HG03571 (cell line): ENCODE measurements around the gene ZCCHC9.
"Not testable (repeated sequence)": the region's sequence is repeated elsewhere in the genome, so short reads cannot be mapped to it uniquely, and the experiment has no call there.

Experiments
- ATAC-seq: cut with Tn5 transposase; IDR thresholded peaks from one replicate; pipeline ENCODE4 v1.9.1; 2021; ENCODE audit not compliant: unreplicated experiment

Gene ZCCHC9

DNA sequence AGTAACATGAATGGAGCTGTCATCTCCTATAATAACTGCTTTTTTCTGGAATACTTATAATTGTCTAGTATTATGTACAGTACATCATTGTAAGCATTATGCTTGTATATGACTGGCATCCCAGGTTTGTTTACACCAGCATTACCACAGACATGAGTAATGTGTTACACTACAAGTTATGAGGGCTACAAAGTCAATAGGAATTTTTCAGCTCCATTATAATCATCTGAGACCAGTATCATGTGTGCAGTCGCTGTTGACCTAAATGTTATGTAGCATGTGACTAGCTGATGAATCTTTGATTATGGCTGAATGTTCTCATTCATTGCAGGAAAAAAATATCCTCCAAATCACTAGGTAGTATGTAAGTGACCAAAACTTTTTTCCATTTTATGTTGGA is 2.2 kb downstream of the ZCCHC9 start:
- ATAC-seq, result no peak

DNA sequence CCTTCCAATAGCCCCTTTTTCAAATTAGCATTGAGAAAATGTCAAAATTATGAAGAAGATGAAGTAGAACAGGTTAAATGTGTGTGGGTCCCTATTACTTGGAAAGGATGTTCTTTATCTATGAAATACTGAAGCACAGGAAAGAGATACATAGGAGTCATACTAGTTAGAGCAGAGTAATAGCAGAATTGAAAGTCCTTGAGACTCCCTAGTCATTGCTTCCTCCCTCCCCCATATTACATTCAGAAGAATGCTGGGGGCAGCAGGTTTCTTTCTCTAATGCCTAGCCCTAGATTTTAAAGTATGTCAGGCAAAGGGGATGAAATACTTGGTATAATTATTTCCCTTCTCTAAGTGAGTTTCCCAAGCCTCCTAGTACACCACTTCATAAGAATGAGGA is 4.4 kb downstream of the ZCCHC9 start:
- ATAC-seq, result no peak

DNA sequence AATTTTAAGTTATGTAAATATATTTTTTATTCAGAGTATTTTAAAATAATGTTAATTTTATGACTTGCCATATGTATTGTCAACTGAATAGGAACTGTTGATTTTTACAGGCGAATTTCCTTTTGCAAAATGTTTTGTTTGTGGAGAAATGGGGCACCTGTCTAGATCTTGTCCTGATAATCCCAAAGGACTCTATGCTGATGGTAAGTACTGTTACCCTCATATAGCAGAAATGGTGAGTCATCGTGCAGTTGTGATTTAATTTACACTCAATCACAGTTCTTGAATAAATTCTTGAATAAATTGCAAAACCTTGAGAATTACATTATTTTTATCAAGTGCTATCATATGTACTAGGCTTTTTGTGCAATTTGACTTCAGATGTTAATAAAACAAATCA is 7.4 kb downstream of the ZCCHC9 start:
- ATAC-seq, result no peak

DNA sequence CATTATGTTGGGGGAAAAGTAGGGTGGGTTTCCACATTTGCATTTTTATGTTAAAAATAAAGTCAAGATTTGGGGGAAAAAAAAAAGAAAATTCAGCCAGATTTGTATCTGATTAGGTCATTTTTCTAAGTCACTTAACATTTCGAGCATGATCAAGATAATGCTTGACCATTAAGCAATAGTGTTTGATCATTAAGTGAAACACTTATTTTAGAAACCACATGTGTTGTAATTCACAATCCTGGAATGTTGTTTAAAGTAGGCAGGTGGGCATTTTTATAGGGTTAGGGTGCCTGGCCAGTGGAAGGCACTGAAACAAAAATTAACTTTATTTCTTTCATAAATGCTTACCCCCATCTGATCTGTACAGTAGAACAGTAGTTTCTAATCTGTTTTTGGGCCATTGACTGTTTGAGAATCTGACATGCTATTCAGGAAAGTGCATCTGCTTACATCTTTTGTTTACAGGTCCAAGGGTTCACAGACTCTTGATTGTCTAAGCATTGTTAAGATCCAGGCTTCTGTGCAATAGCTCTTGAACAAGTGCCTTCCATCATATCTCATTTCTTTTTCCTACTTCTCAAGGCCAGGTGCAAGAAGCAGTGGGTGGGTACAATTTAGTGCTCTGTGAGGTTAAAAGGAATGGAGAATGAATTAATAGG is 9.1 kb downstream of the ZCCHC9 start:
- ATAC-seq, result no peak

DNA sequence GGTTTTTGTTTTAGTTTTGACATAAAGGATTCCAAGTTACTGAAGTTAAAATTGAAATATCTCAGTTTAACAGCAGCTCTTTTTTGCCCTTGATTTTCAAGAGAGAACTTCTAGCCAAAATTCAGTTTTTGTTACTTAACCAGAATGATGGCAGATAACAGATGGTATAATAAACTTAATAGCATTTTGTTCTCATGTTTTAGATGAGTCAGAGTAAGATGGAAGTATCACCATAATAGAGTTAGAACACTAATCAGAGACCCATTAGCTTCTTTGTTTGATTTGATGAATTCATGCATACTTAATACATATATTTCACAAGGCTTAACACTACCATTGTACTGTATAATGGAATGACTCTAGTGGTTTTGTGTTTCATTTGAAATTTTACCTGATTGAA is 11.9 kb downstream of the ZCCHC9 start:
- ATAC-seq, result no peak

DNA sequence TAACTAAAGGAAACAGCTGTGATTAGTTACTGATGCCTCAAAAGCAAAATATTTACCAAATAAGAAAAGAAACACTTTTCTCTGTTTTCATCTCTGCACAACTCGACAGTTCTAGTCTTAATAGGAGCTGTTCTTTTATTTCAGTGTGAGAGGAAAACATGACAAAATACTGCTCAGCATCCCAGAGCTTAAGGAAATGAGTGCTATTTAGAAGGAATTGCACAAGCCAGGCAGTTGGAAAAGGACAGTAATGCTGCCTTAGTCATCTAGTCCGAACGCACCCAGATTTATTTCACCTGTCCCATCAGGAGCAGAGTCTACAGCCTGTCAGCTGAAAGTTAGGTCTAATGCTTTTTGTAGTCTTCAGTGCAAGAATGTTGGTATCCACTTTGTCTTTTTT is 12.3 kb downstream of the ZCCHC9 start:
- ATAC-seq, result no peak

DNA sequence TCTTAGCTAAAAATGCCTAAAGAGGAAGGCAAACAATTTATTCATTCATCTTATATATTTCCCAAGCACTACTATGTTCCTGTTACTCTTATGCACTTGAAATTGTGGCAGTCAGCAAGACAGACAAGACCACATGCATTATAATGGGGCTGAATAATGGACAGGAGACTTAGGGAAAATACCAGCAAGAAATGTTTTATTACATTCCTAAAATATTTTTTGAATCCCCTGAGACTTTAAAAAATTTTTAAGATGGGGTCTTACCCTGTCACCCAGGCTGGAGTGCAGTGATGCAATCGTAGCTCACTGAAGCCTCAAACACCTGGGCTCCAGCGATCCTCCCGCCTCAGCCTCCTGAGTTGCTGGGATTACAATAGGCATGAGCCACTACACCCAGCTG is 13.2 kb downstream of the ZCCHC9 start:
- ATAC-seq, result no peak

DNA sequence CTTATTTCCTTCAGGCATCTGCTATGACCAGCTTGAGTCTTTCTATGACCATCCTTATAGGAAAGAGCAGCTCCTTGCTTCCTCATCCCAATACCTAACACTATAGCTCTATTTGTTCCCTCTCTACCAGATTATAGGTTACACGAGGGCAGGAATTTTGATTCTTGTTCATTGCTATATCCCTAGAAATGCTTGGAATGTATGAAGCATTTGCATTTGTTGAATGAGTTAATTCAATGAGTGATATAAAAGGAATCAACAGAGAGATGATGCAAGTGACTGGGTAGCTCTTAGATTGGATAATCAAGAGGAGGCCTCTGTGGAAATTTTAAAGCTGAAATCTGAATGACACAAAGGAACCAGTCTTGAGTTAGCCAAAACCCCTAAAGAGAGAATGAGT is 13.9 kb downstream of the ZCCHC9 start:
- ATAC-seq, result no peak

DNA sequence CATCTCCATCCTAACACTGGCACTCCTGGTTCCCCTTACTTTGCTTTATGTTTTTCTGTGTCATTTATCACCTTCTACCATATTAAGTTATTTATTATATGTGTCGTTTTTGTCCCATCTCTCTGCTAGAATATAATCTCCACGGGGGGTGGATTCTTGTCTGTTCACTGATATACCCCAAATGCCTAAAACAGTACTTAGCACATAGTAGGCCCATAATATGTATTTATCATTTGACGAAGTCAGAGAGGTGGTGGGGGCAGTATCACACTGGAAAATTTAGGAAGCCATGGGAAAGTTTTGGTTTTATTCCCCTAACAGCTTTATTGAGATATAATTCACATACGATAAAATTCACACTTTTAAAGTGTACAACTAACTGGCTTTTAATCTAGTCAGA is 14.4 kb downstream of the ZCCHC9 start:
- ATAC-seq, result no peak

DNA sequence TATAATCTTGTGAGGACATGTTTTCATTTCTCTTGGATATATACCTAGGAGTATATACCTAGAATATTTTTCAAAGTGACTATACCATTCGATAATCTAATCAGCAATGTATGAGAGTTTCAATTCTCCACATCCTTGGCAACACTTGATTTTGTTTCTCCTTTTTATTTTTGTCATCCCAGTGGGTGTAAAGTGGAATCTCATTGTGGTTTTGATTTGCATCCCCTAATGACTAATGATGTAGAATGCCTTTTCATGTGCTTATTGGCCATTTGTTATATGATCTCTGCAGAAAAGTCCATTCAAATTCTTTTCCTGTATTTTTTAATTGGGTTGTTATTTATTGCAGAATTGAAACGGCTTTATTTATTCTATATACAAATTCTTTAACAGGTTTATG is 15.2 kb downstream of the ZCCHC9 start:
- ATAC-seq, result no peak

DNA sequence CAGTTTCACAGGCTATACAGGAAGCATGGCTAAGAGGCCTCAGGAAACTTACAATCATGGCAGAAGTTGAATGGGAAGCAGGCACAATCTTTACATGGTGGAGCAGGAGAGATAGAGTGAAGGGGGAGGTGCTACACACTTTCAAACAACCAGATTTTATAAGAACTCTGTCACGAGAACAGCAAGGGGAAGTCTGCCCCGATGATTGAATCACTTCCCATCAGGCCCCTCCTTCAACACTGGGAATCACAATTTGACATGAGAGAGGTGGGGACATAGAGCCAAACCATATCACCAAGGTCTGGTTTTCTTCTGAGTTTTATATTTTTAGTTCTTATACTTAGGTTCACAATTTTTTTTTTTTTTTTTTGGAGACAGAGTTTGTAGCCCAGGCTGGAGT is 16.1 kb downstream of the ZCCHC9 start:
- no peak for ATAC-seq

DNA sequence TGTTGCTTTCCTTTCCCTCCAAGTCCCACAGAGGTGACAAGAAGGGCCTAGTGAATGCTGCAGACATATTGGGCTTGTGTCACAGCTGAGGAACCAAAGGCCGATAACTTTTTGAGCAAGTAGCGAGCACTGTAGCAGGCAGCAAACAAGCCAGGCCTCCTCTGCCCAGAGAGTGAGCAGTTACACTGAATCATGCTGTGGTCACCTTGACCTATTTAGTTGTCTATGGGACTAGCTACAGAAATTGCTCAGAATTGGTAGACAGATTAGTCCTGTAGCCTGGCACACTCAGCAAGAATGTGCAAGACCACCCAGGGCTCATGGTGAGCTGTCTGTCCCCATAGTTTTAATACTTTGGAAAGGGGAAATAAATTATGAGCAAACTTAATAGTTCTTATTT is 25.2 kb downstream of the ZCCHC9 start:
- no peak for ATAC-seq

DNA sequence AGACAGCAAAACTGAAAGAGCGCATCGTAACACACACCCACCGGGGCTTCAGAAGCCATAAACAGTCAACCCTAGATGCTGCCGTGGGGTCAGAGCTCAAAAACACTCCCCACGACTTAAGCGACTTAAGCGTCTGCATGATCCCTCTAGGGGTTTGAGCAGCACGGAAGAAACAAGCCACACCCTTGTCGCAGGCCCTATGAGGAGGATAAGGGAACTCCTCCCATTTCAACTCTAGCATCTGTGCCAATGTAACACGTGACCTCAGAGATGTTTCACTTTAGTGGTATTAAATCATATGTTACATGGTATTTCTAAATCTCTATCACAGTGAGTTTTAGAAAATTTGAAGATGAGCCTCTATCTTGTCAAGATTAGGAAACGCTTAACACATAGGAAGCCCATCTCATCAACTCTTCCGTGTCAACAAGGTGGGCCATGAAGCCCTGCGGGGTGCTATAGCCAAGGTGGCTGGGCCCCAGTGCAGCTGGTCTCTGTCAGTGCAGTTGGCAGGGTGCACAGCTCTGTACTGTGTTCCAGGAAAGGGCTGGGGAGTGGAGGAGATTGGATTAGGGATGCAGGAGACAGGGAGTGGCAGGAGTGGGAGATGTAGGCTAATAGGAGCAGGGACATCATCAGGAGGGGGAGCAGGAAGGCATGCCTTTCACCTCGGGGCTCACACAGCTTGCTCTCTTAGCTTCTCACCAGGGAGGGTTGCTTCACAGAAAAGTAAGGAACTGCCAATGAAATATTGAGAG is 33.1 kb downstream of the ZCCHC9 start:
- ATAC-seq, result no peak

DNA sequence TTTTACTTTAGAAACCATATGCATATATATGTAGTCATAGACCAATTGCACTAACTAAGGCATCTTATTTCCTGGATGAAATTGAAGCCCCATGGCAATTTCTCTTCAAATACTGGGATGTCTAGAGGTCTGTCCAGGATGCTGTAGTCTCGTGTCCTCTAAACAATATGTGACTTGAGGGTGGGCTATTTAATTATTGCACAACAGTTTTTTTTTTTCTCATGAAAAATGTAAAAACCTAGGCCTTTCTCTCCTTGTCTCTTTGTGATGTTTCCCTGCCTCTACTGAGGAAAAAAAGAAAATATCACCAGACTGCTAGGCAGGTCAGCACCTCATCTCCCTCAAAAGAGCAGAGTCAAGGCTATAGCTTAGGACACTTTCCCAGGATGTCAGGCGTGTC is 34.6 kb downstream of the ZCCHC9 start:
- ATAC-seq, result no peak

DNA sequence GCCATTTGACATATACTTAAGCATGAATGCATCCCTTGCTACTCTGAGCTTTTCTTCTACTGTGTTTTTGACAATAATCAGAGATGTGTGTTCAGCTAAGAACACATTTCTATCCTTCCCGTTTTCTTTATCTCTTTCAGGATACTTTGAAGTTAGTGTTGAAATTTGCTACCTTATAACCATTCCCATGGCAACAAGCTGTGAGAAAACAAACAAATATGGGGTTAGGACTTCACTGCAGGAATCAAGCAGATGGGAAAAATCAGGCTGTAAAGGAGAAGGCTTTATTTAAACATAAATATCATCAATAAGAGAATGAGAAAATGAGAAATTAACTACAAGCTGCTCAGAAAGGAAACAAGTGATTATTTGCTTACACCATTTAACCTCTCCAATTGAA is 35.2 kb downstream of the ZCCHC9 start:
- no peak for ATAC-seq

DNA sequence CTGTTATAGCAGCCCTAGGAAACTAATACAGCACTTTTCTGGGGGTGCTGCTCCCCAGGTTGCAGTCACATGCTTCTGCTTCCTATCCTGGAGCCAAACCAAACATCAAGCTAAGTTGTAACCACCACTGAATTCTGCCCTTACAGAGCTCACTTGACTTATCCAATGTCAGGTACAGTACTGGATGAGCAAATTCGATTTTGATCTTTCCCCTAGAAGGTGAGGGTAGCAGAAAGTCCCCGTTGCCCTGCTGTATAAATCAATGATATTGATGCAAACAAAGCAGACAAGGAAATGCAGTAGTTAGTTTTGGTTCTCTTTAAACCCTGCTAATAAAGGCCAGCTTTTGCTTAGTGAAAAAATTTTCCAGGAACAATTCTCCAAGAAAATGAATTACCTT is 36.4 kb downstream of the ZCCHC9 start:
- ATAC-seq, result no peak

DNA sequence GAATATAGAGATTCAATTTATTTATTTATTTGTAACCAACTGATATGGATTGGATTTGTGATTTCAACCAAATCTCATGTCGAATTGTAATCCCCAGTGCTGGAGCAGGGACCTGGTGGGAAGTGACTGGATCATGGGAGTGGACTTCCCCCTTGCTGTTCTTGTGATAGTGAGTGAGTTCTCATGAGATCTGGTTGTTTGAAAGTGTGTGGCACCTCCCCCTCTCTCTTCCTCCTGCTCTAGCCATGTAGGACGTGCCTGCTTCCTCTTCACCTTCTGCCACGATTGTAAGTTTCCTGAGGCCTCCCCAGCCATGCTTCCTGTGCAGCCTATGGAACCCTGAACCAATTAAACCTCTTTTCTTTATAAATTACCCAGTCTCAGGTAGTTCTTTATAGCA is 36.8 kb downstream of the ZCCHC9 start:
- ATAC-seq, result not testable (repeated sequence)

DNA sequence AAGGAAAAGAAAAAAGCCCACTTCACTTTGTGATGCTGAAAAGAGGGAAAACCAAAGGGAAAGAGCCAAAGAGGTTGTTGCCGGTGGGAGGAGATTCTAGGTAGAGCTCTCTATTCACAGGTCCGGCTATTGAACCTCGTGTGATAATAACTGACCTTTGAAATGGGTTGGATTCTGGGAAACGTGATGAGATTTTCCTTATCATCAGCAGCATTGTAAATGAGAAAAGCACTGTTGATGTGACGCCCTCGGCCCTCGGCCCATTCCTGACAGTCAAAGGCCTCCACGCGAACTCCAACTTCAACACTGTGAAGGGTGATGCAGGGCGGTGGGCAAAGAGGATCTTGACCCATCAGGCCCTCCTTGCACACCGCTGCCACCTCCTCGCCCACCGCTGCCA is 43.3 kb downstream of the ZCCHC9 start:
- no peak for ATAC-seq

DNA sequence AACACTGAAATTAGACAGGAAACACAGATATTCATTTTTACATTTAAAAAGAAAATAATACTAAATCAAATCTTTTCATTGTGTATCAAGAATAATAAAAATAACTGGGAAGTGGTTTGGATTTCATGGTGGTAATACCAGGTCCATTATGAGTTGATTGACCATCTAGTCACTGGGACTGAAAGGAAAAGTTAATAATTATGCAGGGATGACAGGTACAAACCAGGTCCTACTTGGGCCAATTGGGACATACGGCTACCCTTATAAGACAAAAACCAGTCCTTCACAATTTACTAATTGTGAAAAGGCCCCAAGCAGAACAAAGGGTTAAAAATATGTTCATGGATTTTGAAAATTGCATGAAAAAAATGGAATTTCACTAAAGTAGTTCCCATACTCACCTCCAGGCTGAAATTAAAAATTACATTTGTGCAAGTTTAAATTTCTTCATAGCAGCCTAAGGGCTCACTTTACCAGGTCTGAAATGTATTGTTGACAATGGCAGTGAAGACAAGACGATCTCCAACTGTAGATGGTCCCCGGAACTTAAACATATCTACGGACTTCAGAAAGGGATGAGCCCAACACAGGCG is 44.1 kb downstream of the ZCCHC9 start:
- no peak for ATAC-seq

DNA sequence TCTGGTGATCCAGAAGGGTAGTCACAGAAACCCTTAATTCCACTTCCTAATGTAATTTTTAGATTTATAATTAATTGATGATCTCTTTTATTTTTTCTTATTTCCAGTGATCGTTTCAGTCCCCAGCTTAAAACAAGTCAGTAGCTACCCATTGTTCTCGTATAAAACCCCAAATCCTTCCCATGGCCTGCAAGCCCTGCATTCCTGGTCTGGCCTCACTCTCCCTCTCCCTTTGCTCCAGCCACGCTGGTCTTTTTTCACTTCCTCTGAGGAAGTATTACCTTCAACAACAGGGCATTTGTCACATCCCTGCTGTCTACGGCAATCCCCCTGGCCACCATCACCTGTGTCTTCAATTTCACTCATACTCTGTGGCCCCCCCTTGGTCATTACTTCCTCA is 47.8 kb downstream of the ZCCHC9 start:
- no peak for ATAC-seq

DNA sequence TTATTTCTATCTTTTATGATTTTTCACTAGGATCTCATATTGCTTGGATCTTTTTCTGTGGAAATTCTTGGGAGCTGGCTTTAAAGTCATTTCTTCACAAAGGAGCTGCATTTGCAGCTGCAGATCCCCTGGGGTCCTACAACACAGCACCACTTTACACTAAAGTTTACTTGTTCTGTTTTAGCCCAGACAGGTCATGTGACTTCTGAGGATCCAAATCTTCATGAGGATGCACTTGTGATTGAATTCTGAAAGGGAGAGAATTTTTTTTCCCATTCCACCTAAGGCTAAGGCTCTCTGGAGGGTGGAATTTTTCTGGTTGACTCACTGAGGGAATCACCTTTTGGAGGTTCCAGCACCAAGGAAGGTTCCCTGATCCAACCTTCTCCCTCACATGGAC is 49.1 kb downstream of the ZCCHC9 start:
- no peak for ATAC-seq

DNA sequence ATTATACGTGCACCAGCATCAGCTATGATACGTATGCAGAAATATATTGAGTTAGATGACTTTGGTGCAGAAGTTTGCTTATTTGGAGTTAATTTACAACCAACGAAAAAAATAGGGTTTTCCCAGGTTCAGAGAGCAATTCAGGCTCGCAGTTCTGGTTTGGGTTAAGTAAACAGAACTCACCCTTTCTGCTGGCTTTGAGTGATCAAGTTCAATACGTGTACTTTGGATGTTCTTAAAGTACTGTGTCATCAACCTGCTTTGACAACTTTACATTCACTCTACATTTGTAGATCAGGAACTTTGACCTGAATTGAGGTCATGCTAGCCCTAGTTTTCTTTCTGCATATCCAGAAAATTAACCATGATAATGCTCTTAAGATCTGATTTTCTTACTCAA is 51.8 kb downstream of the ZCCHC9 start:
- ATAC-seq, result no peak

DNA sequence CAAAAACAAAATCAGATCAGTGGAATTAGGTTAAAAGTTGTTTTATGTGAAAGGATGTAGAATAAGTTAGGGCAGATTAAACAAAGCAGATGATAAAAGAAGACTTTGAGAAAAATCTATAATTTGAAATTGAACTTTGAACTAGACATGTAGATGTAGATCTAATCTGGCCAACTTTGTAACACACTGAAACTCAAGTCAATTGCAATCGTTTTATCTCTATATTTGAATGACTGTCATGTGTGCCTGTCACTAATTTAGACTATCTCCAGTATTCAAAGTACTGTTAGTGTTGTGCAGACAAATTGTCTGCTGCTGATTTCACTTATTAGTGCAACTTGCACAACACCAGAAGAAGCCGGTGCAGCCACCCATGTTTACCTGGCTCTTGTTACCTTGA is 52.7 kb downstream of the ZCCHC9 start:
- no peak for ATAC-seq
